Measurements from ENCODE around the gene POLD2.

DNA sequence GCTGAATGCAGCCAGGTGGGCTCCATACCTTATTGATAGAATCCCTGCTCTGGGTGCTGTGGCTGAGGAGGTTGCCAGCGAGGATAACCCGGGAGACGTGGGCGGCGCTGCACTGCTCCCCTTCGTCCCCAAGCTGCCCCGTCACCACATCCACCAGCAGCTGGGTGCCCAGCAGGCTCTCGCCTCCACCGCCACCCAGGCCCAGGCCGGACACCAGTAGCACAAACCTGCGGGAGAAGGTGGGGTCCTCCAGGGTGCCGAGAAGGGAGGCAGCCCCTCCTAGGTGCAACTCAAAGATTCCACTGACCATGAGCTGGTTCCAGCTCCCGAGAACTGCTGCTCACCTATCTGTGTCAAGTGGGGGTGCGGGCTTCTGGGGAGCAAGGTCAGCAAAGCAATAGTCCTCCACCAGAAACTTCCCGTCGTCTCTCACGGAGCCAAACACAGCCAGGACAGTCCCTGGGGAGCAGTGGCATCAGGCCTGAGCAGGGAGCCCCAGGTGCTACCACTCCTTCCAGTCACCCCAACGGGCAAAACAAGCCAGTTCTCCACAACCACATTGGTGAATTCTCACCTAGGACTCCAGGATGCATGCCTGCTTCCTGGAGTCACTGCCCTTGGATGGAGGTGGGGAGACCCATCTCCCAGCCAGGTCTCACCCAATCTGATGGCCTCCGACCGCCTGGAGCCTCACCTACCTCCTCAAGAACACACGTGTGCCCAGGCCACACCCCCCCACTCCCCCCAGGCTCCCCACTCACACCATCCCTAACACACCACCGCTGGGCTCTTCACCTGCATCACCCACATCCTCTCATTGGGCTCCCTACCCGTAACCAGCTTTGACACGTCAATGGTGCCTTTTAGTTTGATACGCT is 6.3 kb downstream of the POLD2 start:
- no peak for TF ChIP-seq POLR2A (IDR thresholded peaks at IDR 0.05)
- TF ChIP-seq, protein P1, sequence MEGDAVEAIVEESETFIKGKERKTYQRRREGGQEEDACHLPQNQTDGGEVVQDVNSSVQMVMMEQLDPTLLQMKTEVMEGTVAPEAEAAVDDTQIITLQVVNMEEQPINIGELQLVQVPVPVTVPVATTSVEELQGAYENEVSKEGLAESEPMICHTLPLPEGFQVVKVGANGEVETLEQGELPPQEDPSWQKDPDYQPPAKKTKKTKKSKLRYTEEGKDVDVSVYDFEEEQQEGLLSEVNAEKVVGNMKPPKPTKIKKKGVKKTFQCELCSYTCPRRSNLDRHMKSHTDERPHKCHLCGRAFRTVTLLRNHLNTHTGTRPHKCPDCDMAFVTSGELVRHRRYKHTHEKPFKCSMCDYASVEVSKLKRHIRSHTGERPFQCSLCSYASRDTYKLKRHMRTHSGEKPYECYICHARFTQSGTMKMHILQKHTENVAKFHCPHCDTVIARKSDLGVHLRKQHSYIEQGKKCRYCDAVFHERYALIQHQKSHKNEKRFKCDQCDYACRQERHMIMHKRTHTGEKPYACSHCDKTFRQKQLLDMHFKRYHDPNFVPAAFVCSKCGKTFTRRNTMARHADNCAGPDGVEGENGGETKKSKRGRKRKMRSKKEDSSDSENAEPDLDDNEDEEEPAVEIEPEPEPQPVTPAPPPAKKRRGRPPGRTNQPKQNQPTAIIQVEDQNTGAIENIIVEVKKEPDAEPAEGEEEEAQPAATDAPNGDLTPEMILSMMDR (IDR thresholded peaks at IDR 0.05), result no peak
